SU-DHL-6 (cell line): ENCODE measurements around the gene ENOX1.

ENCODE experiments used
- EZH2phosphoT487 ChIP-seq: fragments of 200-600 bp; sonication (generic), shearing (Covaris generic); conservative IDR thresholded peaks from 2 replicates; pipeline ENCODE4 v1.6.1; 2018; ENCODE audit warnings: mild to moderate bottlenecking, antibody characterized with exemption, low read length, moderate library complexity, mixed read lengths
- TF ChIP-seq, protein P1 (sequence below): fragments of 200-600 bp; sonication (generic); IDR thresholded peaks from one replicate; pipeline ENCODE4 v1.5.1; 2017; ENCODE audit warnings: antibody characterized with exemption, mild to moderate bottlenecking, low read length, moderate library complexity; ENCODE audit not compliant: insufficient read depth, poor library complexity, severe bottlenecking

DNA sequence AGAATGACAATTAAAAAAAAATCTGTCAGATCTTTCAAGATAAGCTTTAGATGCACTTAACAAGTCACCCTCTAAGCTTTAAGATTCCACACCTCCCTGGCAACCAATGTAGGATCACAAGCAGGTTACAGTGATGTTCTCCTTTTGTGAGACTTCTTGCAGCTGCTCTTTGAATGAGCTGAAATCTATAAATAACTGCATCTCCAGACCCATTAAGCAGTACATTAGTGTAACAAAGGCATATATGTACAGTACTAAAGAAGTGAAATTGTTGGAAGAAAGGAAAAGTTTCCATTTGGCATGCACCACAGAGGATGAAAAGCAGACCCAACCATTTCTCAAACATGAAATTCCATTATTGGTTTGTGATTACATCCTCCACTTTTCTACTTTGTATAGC lies 364.7 kb downstream of the ENOX1 start:
- TF ChIP-seq, protein P1, sequence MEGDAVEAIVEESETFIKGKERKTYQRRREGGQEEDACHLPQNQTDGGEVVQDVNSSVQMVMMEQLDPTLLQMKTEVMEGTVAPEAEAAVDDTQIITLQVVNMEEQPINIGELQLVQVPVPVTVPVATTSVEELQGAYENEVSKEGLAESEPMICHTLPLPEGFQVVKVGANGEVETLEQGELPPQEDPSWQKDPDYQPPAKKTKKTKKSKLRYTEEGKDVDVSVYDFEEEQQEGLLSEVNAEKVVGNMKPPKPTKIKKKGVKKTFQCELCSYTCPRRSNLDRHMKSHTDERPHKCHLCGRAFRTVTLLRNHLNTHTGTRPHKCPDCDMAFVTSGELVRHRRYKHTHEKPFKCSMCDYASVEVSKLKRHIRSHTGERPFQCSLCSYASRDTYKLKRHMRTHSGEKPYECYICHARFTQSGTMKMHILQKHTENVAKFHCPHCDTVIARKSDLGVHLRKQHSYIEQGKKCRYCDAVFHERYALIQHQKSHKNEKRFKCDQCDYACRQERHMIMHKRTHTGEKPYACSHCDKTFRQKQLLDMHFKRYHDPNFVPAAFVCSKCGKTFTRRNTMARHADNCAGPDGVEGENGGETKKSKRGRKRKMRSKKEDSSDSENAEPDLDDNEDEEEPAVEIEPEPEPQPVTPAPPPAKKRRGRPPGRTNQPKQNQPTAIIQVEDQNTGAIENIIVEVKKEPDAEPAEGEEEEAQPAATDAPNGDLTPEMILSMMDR: no peak
- TF ChIP-seq EZH2phosphoT487: no peak
